Gastrocnemius medialis (tissue), 4 donors: ENCODE measurements around the gene RGS5.

ENCODE experiments used
- CTCF ChIP-seq, 5 experiments: fragments of 450-650 bp in 3 of 5; fragments of 200-600 bp in 2 of 5; sonication (generic) in 2 of 5; IDR thresholded peaks in 4 of 5; conservative IDR thresholded peaks in 1 of 5; 1 replicate in 4 of 5; 2 replicates in 1 of 5; pipeline ENCODE4 v1.5.1; 2016 to 2019; ENCODE audit warnings: antibody characterized with exemption in 5 of 5, mild to moderate bottlenecking in 3 of 5, moderate library complexity in 3 of 5
- POLR2A ChIP-seq, 2 donors: fragments of 450-650 bp; IDR thresholded peaks; one replicate each; pipeline ENCODE4 v1.6.1; 2017; ENCODE audit warnings: antibody characterized with exemption in 2 of 2, mild to moderate bottlenecking in 2 of 2, moderate library complexity in 2 of 2

GRCh38 chr1:163173121-163173520 lies 29.6 kb downstream of the RGS5 start:
- TF ChIP-seq CTCF (IDR thresholded peaks at IDR 0.05 in 4 of 5, conservative IDR thresholded peaks at IDR 0.05 in 1 of 5) (no peak), POLR2A (IDR thresholded peaks at IDR 0.05) (no peak)
